Stimulated activated CD4-positive, alpha-beta T cell treated with anti-CD3 and anti-CD28 coated beads, Interleukin-2, amount 100 ng/mL, for 4 hours (primary cell): Measurements from ENCODE around the gene ABHD2.

Source experiments
- DNase-seq: peaks from one replicate; pipeline ENCODE4 v3.0.0-alpha.2; 2020; ENCODE audit warnings: low read depth

The ABHD2 gene

DNA sequence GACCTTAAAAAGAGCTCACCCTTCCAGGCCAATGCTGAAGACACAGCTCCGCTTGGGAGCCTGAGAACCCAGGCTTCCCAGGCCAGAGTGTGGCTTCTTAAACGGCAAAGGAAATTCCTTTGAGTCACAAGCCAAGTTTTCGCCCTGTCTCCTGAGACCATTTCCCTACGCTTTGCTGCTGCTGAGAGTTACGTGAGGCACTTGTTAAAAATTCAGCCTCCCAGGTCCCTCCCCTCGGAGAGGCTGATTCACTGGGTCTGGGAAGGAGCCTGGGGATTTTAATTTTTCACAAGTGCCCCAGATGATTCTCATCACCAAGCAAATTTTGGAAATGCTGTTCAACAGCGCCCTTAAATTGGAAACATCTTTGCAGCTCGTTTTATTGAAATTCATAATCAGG, 107.6 kb downstream of the ABHD2 start:
- no peak for DNase-seq

DNA sequence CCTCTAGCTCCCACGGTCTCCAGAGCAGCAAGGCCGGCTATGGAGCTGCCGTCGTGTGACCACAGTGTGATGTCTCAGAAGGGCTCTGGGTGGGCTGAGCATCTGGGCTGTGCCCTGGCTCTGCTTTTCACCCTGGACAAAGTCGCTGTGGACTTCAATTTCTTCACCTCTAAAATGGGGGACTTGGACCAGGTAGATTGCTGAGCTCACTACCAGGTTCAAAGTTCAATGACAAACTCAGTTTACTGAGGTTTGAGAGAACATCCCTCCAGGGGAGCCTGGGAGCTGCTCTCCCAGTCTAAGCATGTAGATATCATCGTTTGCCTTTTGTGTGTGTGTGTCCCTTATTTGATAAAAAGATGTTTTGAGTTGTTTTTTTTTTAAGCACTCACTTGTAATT, 108.0 kb downstream of the ABHD2 start:
- no peak for DNase-seq

DNA sequence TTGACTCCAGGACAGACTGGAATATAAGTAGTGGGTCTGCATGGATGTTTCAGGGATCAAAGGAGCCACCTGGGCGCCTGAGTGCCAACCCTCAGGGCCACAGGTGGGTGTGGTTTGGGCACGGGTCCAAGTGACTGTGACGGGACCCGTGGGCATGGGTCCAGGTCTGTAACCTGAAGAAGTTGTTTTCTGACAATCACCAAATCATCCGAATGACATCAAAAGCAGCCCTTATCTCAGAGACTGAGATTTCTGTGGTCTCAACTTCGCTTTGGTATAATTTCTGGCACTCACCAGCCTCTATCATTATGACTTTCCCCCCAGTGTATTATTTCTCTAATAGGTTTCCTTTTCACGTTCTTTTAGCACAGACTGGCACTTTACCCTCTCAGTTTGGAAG, 108.7 kb downstream of the ABHD2 start:
- DNase-seq = no peak

DNA sequence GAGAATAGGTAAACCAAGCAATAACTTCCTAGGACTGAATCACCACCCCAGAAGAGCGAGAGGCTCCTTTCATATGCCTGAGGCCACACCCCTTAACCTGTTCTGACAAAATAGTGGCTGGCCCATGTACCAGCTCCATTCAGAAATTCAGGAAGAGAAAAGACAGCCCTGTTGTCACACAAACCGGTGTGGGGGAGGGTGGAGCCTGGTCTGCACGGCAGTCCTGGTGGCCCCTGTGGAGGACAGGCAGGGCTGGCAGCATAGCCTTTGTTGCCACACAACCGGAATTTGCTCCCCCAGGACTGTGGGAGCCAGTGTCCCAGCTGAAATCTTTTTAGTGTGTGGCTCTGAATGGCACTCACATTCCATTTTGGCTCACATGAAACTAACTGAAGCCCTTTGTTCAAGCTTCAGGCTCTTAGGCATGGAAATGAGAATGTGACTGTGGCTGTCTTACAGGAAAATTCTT, 109.3 kb downstream of the ABHD2 start:
- no peak for DNase-seq

DNA sequence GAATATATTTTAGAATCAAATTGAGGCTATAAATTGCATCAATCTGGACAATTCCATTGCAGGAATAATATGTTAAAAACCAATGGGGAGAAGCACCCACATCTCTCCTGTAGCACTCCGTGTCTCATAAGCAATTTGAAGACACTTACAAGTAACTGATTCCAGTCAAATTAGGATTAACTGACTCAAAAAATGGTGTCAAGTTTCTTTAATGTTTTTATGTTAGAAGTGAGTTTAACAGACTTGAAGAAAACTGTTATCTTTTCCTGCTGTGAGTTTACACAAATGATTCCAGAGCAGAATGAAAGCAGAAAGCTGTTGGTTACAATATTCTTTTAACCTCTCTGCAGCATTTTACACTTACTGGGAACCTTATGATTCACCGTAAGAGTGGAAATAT, 109.9 kb downstream of the ABHD2 start:
- no peak for DNase-seq

DNA sequence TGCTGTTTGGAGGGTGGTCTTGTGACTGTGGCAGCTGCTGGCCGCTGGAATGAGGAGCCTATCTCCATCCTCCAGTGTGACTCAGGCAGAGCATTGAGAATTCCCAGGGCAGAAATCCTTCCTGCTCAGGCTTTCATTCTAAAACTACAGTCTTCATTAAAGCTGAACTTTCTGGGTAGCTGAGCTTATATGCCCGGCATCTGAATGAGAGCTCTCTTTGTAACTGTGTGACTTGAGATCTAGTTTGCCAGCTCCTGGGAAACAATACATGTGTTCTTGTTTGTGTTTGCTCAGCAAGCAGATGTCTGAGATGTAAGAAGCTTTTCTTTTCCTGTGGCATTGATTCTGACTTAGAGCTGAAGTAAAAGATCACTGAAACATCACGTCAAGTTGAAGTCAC, 110.7 kb downstream of the ABHD2 start:
- DNase-seq = no peak

DNA sequence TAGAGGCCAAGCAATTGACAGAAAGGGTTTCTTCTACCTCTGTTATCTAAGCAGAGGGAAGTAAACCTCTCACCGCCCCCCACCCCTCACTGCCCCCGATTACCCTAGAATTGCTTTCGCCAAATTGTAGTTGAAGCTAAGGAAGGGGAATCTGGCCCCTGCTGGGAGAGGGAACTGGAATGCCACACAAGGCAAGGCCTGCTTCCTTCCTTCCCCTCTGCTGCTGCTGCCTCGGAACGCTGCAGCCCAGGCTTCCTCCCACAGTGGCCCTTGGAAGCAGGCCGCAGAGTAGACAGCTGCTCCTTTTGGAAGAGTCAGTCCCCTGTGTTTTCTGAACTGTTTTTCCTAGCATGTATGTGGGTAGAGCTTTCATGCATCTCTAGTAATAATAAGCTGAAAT, 111.5 kb downstream of the ABHD2 start:
- DNase-seq = no peak

DNA sequence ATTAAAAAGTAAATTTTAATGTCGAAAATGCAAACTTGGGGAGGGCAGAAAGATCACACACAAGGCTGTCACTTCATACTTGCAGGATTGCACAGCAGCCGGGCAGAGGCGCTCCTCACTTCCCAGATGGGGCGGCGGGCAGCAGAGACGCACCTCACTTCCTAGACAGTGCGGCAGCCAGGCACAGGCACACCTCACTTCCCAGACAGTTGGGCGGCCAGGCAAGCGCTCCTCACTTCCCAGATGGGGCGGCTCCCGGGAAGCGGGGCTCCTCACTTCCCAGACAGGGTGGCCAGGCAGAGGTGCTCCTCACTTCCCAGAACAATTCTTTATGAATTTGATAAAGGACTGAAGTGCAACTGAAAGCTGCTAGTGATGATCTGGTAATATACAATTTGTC, 111.9 kb downstream of the ABHD2 start:
- DNase-seq = no peak

DNA sequence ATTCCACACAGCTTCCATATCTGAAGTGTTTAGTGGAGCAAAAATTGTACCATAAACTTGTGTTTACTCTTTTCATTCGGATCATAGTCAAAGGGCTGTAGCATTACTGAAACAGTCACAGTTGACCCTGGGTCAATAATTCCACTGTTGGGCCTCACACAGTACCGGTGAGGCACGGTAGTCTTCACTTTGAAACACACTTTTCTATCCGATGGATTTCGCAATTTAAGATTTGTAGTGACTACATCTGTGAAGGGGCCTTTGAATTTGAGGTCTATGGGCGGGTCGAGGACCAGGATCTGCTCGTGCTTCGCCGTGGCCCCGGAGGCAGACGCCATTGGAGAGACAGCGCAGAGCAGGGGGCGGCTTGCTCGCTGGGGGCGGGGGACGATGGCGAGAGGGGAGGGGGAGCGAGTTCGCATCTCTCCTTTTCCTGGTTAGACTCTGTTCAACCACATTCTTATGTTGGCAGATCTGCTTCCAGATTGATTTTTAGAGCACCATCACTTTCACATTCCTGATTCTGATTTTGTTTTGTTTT, 113.3 kb downstream of the ABHD2 start:
- DNase-seq = no peak

DNA sequence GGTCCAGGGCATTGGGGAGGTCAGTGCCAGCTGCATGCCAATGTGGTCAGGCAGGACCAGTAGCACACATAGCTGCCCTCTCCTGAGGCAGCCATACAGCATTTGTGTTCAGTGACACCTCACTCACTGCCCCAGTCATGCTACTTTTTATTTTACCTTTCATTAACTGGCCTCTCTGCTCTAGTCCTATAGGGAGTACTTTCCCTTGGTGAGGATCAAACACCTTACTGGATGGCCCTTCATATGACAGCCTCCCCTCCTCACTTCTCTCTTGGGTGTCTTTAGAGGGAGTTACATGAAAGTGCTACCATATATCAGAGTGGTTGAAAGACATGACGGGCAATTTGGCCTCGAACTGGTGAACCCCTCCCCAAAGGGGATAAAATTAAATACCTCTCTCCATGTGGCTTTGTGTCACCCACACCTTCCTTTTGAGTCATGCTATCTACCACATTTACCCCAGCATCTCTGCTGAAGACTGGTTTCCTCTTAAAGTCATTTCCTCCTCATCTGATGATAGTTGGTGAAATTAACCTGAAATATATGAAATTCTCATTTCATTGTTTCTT, 115.5 kb downstream of the ABHD2 start:
- peak; percentile 9 for DNase-seq

DNA sequence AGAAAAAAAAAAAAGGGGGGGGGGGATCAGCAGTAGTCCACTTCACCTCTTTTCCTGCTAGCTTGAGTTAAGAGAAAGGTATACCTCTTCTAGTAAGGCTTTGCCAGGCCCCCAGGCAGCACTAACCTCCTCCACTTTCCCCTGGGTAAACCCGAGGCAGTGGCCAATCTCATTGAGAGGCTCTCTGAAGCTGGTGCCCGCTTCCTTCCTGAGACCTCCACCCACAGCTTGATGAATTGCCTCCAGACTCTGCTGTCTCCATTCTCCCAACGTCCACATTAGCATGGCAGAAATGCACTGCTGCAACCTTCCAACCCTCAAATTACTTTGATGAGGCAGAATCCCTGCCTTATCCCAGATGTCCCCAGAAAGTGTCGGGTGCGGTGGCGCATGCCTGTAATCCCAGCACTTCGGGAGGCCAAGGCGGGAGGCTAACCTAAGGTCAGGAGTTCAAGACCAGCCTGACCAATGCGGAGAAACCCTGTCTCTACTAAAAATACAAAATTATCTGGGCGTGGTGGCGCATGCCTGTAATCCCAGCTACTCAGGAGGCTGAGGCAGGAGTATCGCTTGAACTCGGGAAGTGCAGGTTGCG, 117.8 kb downstream of the ABHD2 start:
- DNase-seq = no peak

DNA sequence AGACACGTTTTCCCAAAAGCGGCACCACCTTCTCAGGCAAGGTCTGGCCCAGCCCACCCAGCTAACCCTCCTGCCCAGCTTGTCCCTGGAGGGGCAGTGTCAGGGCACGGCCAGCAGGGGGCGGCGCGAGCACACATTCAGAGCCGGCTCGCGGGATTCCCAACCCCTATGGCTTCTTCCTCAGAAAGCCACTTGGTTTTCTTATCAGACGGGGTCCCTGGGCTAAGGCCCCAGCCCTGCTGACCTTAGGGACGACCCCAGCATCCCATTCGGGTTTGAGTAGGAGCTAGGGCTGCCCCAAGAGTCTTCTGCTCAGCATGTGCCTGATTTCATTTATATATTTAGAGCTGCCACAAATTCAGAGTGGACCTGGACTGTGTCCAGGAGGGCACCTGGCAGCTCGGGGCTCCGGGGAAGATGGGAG, 118.7 kb downstream of the ABHD2 start:
- DNase-seq = peak; percentile 58

DNA sequence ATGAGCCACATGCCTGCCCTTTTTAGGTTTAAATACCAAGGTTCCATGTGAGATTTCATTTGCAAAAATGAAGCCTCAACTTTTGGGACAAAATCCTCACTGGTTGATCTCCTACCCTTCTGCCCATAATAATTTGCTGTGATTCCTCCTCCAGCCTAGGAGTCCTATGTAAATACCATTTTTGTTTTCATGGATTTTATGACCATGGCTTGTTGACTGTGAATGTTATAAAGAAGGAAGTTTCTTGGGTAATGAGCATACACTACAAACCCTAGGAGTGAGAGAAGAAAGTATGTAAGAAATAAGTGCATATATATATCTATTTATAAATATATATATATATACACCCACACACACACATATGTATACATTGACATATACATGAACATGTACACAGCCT, 120.0 kb downstream of the ABHD2 start:
- DNase-seq = no peak

DNA sequence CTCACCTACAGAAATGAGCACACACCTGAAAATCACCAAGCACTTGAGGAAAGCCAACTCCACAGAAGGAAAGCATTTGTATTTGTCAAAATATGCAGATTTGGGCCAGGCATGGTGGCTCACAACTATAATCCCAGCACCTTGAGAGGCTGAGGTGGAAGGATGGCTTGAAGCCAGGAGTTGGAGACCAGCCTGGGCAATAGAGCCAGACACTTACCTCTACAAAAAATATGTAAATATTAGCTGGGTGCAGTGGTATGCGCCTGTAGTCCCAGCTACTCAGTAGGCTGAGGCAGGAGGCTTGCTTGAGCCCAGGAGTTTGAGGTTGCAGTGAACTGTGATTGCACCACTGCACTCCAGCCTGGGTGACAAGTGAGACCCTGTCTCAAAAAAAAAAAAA, 120.8 kb downstream of the ABHD2 start:
- DNase-seq = no peak

DNA sequence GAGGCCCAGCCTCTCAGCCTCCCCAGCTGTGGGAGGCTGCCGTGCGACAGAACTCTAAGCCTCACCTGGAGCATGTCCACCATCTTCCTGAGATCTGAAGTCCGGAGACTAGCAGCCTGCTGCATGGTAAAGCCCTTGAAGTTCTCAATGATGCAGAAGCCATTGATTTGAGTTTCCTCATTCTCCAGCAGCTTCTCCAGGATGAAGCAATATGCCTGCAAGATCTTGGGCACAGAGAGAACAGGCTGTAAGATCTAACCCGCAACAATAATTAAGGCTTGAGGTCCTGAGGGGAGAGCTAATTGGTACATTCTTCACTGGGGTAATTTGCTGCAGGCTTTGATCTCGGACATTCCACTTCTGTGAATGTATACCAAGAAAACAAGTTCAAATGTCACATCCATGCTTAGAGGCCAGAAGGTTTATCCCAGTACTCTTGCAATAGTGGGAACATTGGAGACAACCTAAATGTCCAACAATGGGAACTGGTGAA, 123.5 kb downstream of the ABHD2 start:
- DNase-seq = no peak

DNA sequence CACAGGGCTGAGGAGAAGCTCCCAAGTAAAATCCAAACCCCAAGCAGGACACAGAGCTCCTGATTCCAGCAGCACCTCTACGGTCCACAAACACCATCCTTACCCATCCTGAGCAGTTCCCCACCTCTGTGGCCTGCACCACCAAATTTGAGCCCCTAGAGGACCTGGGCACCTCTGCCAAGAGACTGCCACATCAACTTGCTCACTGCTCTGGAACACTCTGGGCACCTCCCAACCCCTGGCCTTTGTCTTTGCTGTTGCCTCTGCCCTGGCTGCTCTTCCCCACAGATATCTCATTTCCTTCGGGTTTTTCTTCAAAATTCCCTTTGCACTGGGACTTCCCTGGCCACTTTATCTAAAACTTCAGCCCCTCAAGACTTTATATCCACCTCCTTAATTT, 127.4 kb downstream of the ABHD2 start:
- DNase-seq = no peak

DNA sequence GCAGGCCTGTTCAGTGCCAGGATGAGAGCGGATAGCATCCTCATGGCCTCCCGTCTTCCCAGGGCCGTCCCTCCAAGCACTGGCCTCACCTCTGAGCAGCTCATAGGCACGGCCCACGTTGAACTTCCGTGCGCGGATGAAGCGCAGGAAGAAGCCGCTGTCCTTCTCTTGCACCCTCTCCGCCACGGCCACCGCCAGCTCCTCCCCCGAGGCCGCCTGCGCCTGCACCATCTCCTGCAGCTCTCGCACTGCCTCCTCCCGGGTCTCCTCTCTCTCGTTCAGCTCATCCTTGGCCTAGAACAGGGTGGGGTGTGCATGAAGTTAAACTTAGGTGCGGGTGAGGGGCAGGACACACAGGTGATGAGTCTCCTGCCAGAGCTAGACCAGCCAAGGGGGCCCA, 128.8 kb downstream of the ABHD2 start:
- DNase-seq = no peak

DNA sequence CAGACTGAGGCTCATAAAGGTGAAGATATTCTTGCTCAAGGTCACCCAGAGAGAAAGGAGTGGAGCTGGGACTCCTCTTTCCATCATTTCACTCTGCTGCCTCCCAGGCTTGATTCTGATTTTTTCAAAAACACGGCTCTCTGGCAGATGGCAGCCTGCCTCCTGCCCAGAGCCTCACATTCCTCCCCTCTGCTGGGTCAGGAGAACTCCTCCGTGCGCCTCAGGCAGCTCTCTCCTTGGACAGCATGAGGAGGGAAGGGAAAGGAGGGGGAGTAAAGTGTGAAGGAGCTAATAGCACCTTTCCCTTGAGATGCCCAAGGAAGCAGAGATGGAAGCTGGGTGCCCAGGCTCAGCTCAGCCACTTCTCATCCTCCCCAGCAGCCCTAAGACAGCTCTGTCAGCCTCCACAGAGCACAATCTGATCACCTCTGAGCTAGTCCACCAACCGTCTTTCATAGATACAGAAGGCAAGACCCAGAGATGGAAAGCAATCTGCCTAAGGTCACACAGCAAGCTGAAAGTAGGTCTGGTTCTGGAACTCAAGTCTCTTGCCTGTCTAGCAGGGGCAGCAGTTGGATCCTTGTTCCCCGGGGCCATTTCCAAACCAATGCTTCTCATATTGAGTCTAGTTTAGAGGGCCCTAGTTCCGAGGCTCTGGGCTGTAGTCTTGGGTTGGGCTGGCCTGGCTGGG, 129.6 kb downstream of the ABHD2 start:
- DNase-seq = no peak

DNA sequence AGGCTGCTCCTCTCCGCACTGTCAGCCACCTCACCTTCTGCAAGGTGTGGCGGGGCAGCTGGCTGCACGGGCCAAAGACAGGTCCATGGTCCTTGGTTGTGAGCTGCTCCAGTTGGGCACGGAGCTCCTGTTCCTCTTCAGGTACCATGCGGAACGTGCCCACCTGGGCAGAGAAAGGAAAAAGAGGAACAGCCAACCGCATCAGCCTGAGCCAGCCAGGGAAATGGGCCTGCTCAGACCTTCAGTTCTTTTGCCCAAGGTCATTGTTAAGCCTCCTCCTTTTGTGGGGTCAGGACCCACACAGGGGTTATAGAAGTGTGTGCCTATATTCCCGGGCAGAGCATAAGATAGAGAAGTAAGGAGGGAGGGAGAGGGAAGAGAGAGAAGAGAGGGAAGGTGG, 130.3 kb downstream of the ABHD2 start:
- DNase-seq = no peak

DNA sequence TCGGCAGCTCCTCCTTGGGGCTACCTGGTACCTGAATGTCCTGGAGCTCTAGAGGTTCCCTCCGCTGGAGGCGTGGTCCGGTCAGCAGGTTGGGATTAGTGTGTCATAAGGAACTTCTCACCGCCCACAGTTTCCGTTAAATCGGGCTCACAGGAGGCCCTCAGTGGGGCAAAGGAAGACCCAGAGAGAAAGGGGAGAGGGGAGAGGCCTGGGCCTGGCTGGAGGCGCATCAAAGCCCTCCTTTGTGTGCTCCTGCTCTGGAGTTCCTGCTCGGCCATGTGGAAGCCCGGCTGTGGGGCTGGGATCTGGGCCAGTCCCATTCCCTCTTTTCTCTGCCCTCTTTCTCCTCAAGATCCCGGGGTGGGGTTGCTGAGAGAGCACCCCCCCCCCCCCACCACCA, 133.3 kb downstream of the ABHD2 start, which contains the start of gene RLBP1:
TSS of gene RLBP1 (minus strand) at position 37 of the 400 bp plus-strand sequence. CDS start 2,604 bp downstream, outside the sequence.
- DNase-seq = no peak

DNA sequence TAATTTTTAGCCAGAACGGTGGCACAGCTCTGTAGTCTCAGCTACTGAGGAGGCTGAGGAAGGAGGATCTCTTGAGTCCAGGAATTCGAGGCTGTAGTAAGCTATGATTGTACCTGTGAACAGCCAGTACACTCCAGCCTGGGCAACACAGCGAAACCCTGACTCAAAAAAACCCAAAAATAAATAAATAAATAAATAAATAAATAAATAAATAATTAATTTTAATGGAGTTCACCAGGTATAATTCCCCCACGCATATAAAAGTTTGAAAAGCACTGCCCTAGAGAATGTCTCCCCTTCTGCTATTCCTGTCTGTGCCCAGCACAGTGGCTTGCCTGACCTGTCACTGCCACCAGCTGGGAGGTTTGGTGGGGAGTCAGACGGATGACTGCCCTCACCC, 137.3 kb downstream of the ABHD2 start:
- no peak for DNase-seq

DNA sequence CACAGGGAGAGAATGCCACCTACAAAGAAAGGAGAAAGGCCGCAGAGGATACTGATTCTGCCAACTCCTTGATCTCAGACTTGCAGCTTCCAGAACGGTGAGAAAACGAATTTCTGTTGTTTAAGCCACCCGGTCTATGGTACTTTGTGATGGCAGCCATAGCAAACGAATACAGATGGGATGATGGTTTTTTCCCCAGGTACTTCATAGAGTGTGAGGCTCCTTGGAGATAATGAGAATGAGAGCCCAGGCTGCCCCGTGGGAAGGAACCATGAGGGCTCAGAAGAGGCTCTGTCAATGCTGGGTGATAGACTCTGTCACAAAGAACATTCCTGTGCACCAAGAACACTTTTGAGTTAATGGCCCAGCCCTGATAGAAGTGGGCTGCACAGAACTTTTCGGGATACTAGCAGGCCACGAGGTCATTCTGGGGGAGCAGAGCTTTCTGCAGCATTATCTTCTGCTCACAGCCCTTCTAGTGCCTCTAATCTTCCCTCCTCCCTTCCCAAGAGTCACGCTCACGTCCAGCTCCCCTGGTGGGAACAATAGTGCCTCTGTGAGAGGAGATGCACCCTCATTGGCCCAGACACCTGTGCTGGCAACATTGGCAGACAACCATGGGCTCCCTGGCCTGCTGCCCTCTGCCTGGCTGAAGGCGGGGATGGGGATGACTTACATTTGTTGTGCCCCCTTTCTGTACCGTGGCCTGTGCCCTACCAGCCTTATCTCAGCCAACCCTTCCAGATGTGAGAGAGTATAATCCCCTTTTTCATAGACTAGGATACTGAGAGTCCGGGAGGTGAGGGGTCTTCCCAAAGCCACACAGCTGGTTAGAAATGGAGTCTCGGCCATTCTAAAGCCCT, 138.3 kb downstream of the ABHD2 start:
- DNase-seq = no peak
